ENCODE results near the gene EML1. TPM values are rescaled to one million over a fixed set of nuclear protein-coding genes. Genes with fewer than 3 reads are reported as not detected.

The EML1 gene
- total RNA-seq, 1 experiment from 2014 or later, result 2.5 TPM

DNA sequence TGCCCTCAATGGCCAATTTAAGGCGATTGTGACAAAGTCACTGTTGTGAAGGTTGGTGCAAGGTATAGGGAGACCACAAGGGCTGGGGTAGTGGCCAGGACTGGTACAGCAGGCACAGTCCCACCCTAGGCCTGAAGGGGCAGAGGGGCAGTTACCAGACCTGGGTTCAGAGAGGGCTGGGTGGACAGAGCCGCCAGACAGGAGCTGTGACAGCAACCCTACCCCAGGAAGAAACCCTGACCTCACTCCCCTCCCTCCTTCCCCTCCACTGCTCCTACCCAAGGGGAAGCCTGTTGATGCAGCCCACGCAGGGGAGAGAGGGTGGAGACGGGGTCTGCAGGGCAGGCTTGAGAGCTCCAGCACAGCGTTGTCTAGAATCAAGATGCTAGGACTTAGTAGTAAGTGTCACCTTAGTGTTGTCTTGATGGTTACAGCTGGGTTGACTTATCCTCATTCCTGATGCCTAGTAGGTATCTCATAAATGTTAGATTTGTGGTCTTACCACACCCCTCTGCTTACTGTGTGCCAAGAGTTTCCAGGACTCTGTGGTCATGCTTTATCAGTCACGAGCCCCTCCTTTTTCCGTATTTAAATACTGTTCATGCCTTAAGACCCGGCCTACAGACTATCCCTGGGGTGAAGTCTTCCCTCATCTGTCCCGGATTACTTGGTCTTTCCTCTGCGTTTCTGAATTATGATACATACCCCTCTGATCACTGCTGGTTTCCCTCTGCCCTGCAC, 14.4 kb downstream of the EML1 start:
- TF ChIP-seq, protein P1, sequence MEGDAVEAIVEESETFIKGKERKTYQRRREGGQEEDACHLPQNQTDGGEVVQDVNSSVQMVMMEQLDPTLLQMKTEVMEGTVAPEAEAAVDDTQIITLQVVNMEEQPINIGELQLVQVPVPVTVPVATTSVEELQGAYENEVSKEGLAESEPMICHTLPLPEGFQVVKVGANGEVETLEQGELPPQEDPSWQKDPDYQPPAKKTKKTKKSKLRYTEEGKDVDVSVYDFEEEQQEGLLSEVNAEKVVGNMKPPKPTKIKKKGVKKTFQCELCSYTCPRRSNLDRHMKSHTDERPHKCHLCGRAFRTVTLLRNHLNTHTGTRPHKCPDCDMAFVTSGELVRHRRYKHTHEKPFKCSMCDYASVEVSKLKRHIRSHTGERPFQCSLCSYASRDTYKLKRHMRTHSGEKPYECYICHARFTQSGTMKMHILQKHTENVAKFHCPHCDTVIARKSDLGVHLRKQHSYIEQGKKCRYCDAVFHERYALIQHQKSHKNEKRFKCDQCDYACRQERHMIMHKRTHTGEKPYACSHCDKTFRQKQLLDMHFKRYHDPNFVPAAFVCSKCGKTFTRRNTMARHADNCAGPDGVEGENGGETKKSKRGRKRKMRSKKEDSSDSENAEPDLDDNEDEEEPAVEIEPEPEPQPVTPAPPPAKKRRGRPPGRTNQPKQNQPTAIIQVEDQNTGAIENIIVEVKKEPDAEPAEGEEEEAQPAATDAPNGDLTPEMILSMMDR (IDR thresholded peaks at IDR 0.05; ENCODE audit: unreplicated experiment), result no peak
- Mint-ChIP-seq H3K27me3 (ENCODE audit: unreplicated experiment) (peaks cover 29% of the 10 kb centered on the region), H3K36me3 (ENCODE audit: insufficient read depth, unreplicated experiment) (no peaks in the 10 kb centered on the region), H3K4me3 (ENCODE audit: low read depth, unreplicated experiment) (no peak overlapping the region), H3K9me3 (ENCODE audit: low read depth, unreplicated experiment) (no peaks in the 10 kb centered on the region), H3K4me1 (ENCODE audit: low read depth, unreplicated experiment) (no peaks in the 10 kb centered on the region), H3K27ac (ENCODE audit: unreplicated experiment) (no peak overlapping the region)
- BruUV-seq (replicated peaks), result no TSS peak
- DNase-seq, result no peak
- CTCF ChIA-PET, result no interaction called here
- intact Hi-C loops (cut with micrococcal nuclease; ENCODE audit: unreplicated experiment), result no loop called here

GRCh38 chr14:99808154-99808505, 14.9 kb downstream of the EML1 start:
- H3K9me3 Mint-ChIP-seq (ENCODE audit: low read depth, unreplicated experiment), result no peaks in the 10 kb centered on the region
- H3K4me1 Mint-ChIP-seq (ENCODE audit: low read depth, unreplicated experiment), result no peaks in the 10 kb centered on the region
- intact Hi-C loops (cut with micrococcal nuclease; ENCODE audit: unreplicated experiment), result no loop called here
- CTCF ChIA-PET, result no interaction called here
- BruUV-seq (replicated peaks), result no TSS peak
- peaks cover 30% of the 10 kb centered on the region for H3K27me3 Mint-ChIP-seq (ENCODE audit: unreplicated experiment)
- no peak for DNase-seq
- H3K27ac Mint-ChIP-seq (ENCODE audit: unreplicated experiment), result no peak overlapping the region
- H3K4me3 Mint-ChIP-seq (ENCODE audit: low read depth, unreplicated experiment), result no peak overlapping the region
- TF ChIP-seq, protein P1 (IDR thresholded peaks at IDR 0.05; ENCODE audit: unreplicated experiment), result no peak
- H3K36me3 Mint-ChIP-seq (ENCODE audit: insufficient read depth, unreplicated experiment), result no peaks in the 10 kb centered on the region

DNA sequence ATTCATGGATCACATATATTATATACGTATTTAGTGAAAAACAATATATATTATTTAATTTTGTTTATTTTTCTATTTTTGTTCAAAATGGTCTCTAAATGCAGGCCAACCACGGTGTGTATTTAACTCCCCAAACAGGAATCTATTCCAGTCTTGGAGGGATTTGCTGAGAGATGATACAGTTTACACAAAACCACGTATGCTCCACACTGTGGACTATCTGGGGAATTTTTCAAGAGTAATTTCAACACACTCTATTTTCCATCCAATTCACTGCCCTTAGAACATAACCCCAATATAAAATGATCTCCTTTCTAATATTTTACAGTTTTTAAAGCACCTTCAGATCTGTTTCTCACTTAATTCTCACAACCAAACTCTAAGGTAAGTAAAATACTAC, 15.3 kb downstream of the EML1 start:
- CTCF ChIA-PET, result no interaction called here
- Mint-ChIP-seq H3K27me3 (ENCODE audit: unreplicated experiment) (peaks cover 34% of the 10 kb centered on the region), H3K27ac (ENCODE audit: unreplicated experiment) (no peak overlapping the region), H3K9me3 (ENCODE audit: low read depth, unreplicated experiment) (no peaks in the 10 kb centered on the region), H3K4me1 (ENCODE audit: low read depth, unreplicated experiment) (no peaks in the 10 kb centered on the region), H3K4me3 (ENCODE audit: low read depth, unreplicated experiment) (no peak overlapping the region), H3K36me3 (ENCODE audit: insufficient read depth, unreplicated experiment) (no peaks in the 10 kb centered on the region)
- DNase-seq, result no peak
- TF ChIP-seq, protein P1 (IDR thresholded peaks at IDR 0.05; ENCODE audit: unreplicated experiment), result no peak
- intact Hi-C loops (cut with micrococcal nuclease; ENCODE audit: unreplicated experiment), result no loop called here
- no TSS peak for BruUV-seq (replicated peaks)

DNA sequence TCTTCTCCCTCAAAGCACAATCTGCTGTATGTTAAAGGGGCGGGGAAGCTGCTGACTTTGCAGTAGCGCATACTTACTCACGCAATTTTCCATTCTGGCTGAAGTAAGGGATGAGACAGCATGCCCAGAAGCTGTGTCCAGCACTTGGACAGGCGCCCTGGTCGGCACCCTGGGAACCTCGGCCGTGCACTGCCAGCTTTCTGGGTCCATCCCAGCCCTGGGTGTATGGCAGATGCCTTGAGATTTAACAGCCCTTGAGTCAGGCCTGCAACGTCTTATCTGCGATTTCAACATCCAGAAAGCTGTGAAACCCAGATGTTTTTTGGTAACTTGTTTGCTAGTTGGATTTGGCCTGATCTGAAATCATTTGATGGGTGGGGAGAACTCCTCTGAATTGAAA, 16.1 kb downstream of the EML1 start:
- H3K9me3 Mint-ChIP-seq (ENCODE audit: low read depth, unreplicated experiment), result no peaks in the 10 kb centered on the region
- H3K27ac Mint-ChIP-seq (ENCODE audit: unreplicated experiment), result no peak overlapping the region
- no peaks in the 10 kb centered on the region for H3K4me1 Mint-ChIP-seq (ENCODE audit: low read depth, unreplicated experiment)
- intact Hi-C loops (cut with micrococcal nuclease; ENCODE audit: unreplicated experiment), result no loop called here
- H3K36me3 Mint-ChIP-seq (ENCODE audit: insufficient read depth, unreplicated experiment), result no peaks in the 10 kb centered on the region
- TF ChIP-seq, protein P1 (IDR thresholded peaks at IDR 0.05; ENCODE audit: unreplicated experiment), result no peak
- peaks cover 42% of the 10 kb centered on the region for H3K27me3 Mint-ChIP-seq (ENCODE audit: unreplicated experiment)
- no peak for DNase-seq
- BruUV-seq (replicated peaks), result no TSS peak
- no peak overlapping the region for H3K4me3 Mint-ChIP-seq (ENCODE audit: low read depth, unreplicated experiment)
- CTCF ChIA-PET, result no interaction called here

All from Calu3 (cell line).